Common myeloid progenitor, CD34-positive (primary cell): ENCODE measurements around the gene LRMDA.
"Not testable (repeated sequence)": the region's sequence is repeated elsewhere in the genome, so short reads cannot be mapped to it uniquely, and the experiment has no call there.

ENCODE experiments used
- CTCF ChIA-PET: fragments of 350-600 bp; sonication (Branson Sonifier 250); formaldehyde crosslinking; loops from one replicate; lab custom pipeline; 2021; ENCODE audit warnings: antibody characterized with exemption; lab: Charles Lee
- POLR2A ChIA-PET: fragments of 350-600 bp; sonication (Branson Sonifier 250); formaldehyde crosslinking; loops from one replicate; lab custom pipeline; 2021; ENCODE audit warnings: antibody characterized with exemption; lab: Charles Lee
- DNase-seq, 3 donors: peaks; one replicate each; pipeline versions ENCODE4 v3.0.0 to v3.0.0-alpha.2; 2013
- H3K27ac ChIP-seq, 2 experiments: 1 replicate in 1 of 2; 2 replicates in 1 of 2; pipeline ENCODE4 v1.7.0; 2013; ENCODE audit warnings: inconsistent platforms in 2 of 2, low read length in 2 of 2, mild to moderate bottlenecking in 2 of 2, low read depth in 1 of 2, moderate library complexity in 1 of 2; ENCODE audit not compliant: severe bottlenecking in 2 of 2, insufficient read depth in 1 of 2, poor library complexity in 1 of 2
- H3K27me3 ChIP-seq, 5 experiments: replicated peaks in 2 of 5; 1 replicate in 3 of 5; 2 replicates in 2 of 5; pipeline versions ENCODE4 v1.6.1 to v1.7.0; 2013; ENCODE audit warnings: low read length in 4 of 5, mild to moderate bottlenecking in 2 of 5, moderate library complexity in 2 of 5, inconsistent platforms in 1 of 5; ENCODE audit not compliant: insufficient read depth in 5 of 5, control insufficient read depth in 4 of 5
- H3K36me3 ChIP-seq, 4 experiments: 1 replicate in 2 of 4; 2 replicates in 2 of 4; pipeline versions ENCODE4 v1.6.1 to v1.7.0; 2013; ENCODE audit warnings: low read length in 3 of 4, control low read depth in 1 of 4, mild to moderate bottlenecking in 1 of 4; ENCODE audit not compliant: control insufficient read depth in 4 of 4, insufficient read depth in 4 of 4
- H3K4me1 ChIP-seq, 4 experiments: 1 replicate in 3 of 4; 2 replicates in 1 of 4; pipeline versions ENCODE4 v1.6.1 to v1.7.1; 2013; ENCODE audit warnings: low read length in 3 of 4, mild to moderate bottlenecking in 3 of 4, control low read depth in 1 of 4, inconsistent platforms in 1 of 4, moderate library complexity in 1 of 4; ENCODE audit not compliant: control insufficient read depth in 4 of 4, insufficient read depth in 4 of 4; ENCODE audit errors: control extremely low read depth in 1 of 4
- H3K4me3 ChIP-seq, 7 experiments: 1 replicate in 4 of 7; 2 replicates in 3 of 7; pipeline versions ENCODE4 v1.5.1 to v1.7.0; 2013; ENCODE audit warnings: mild to moderate bottlenecking in 7 of 7, low read length in 6 of 7, moderate library complexity in 6 of 7, inconsistent platforms in 2 of 7, low read depth in 2 of 7, control low read depth in 1 of 7; ENCODE audit not compliant: insufficient read depth in 4 of 7, control insufficient read depth in 1 of 7; ENCODE audit errors: extremely low read depth in 1 of 7
- H3K9me3 ChIP-seq, 5 experiments: 1 replicate in 4 of 5; 2 replicates in 1 of 5; pipeline versions ENCODE4 v1.6.1 to v1.7.1; 2013; ENCODE audit warnings: low read length in 4 of 5, mild to moderate bottlenecking in 2 of 5, inconsistent platforms in 1 of 5, low read depth in 1 of 5, moderate library complexity in 1 of 5; ENCODE audit not compliant: control insufficient read depth in 4 of 5, insufficient read depth in 2 of 5; ENCODE audit errors: control extremely low read depth in 1 of 5
- WGBS: methylation state at CpG from one replicate; pipeline ENCODE4 v1.1.5; 2013; ENCODE audit not compliant: insufficient coverage; 5-methylcytosine and 5-hydroxymethylcytosine counted together

LRMDA gene

GRCh38 chr10:75750093-75750875, 318.9 kb downstream of the LRMDA start:
- CTCF ChIA-PET, H3K27ac ChIP-seq, H3K27me3 ChIP-seq, H3K4me3 ChIP-seq, POLR2A ChIA-PET, H3K9me3 ChIP-seq, H3K4me1 ChIP-seq, DNase-seq, H3K36me3 ChIP-seq: not testable (repeated sequence)
- WGBS: 97% methylated on average over 31 of the region's 50 CpGs

- no peaks in the 10 kb centered on the region for H3K4me1 ChIP-seq
- H3K9me3 ChIP-seq: no peaks in the 10 kb centered on the region
- no CpG with 5 or more reads among the region's 6 CpGs for WGBS
- H3K4me3 ChIP-seq: no peak overlapping the region
- no peaks in the 10 kb centered on the region for H3K36me3 ChIP-seq
- ChIA-PET CTCF (no interaction called here), POLR2A (no interaction called here)
- H3K27ac ChIP-seq: no peak overlapping the region
- DNase-seq: no peak
- H3K27me3 ChIP-seq: no peaks in the 10 kb centered on the region
These were observed 319.8 kb downstream of the LRMDA start for GRCh38 chr10:75751232-75751631.

GRCh38 chr10:75753621-75754020, 322.2 kb downstream of the LRMDA start:
- 28% methylated on average over 3 of the region's 3 CpGs for WGBS
- ChIA-PET CTCF (interaction anchor here (0.8 kb wide), 1 partner anchor 18 kb away, joined by 3 read pairs; no protein-coding TSS in a partner anchor), POLR2A (no interaction called here)

GRCh38 chr10:75754096-75754831, 322.8 kb downstream of the LRMDA start:
- Histone ChIP-seq H3K4me1 (no peaks in the 10 kb centered on the region), H3K36me3 (no peaks in the 10 kb centered on the region), H3K4me3 (no peak overlapping the region), H3K27me3 (no peaks in the 10 kb centered on the region), H3K9me3 (no peaks in the 10 kb centered on the region), H3K27ac (no peak overlapping the region)
- ChIA-PET POLR2A (no interaction called here), CTCF (interaction anchor here (1.8 kb wide), 1 partner anchor 14 kb away, joined by 4 read pairs; no protein-coding TSS in a partner anchor)
- WGBS: 100% methylated on average over 3 of the region's 6 CpGs
- no peak for DNase-seq

More at GRCh38 chr10:75753621-75754020, 322.2 kb downstream of the LRMDA start:
- Histone ChIP-seq H3K27me3 (no peaks in the 10 kb centered on the region), H3K27ac (no peak overlapping the region), H3K36me3 (no peaks in the 10 kb centered on the region), H3K4me1 (no peaks in the 10 kb centered on the region), H3K9me3 (no peaks in the 10 kb centered on the region), H3K4me3 (no peak overlapping the region)
- peak in 2 of 3 donors; percentile 59 to 74 for DNase-seq

GRCh38 chr10:75755528-75755927, 324.1 kb downstream of the LRMDA start:
- POLR2A ChIA-PET: no interaction called here
- Histone ChIP-seq H3K36me3 (no peaks in the 10 kb centered on the region), H3K4me1 (no peaks in the 10 kb centered on the region), H3K27ac (no peak overlapping the region), H3K4me3 (no peak overlapping the region), H3K9me3 (no peaks in the 10 kb centered on the region), H3K27me3 (no peaks in the 10 kb centered on the region)
- WGBS: 100% methylated on average over 4 of the region's 6 CpGs
- no peak for DNase-seq
- CTCF ChIA-PET: interaction anchor here (1.4 to 1.8 kb wide), 2 partner anchors 13 to 15 kb away, joined by 4 read pairs; no protein-coding TSS in a partner anchor

- peaks cover 2 to 22% (median 4%) of the 10 kb centered on the region in 4 experiments for H3K4me1 ChIP-seq
- no peaks in the 10 kb centered on the region for H3K27me3 ChIP-seq
- 100% methylated on average over 1 of the region's 2 CpGs for WGBS
- no peak for DNase-seq
- CTCF ChIA-PET: no interaction called here
- POLR2A ChIA-PET: no interaction called here
- H3K36me3 ChIP-seq: no peaks in the 10 kb centered on the region
- H3K4me3 ChIP-seq: no peak overlapping the region
- no peak overlapping the region for H3K27ac ChIP-seq
- no peaks in the 10 kb centered on the region for H3K9me3 ChIP-seq
These were observed 329.9 kb downstream of the LRMDA start for GRCh38 chr10:75761289-75761688.

- ChIA-PET POLR2A (interaction anchor here (0.9 kb wide), 1 partner anchor 532 kb away, joined by 3 read pairs; no protein-coding TSS in a partner anchor), CTCF (no interaction called here)
- H3K27me3 ChIP-seq: no peaks in the 10 kb centered on the region
- H3K4me3 ChIP-seq: no peak overlapping the region
- peaks cover 3 to 25% (median 4%) of the 10 kb centered on the region in 4 experiments for H3K4me1 ChIP-seq
- DNase-seq: no peak
- no peaks in the 10 kb centered on the region for H3K9me3 ChIP-seq
- WGBS: no CpG with 5 or more reads among the region's 2 CpGs
- no peaks in the 10 kb centered on the region for H3K36me3 ChIP-seq
- no peak overlapping the region for H3K27ac ChIP-seq
These were observed 331.0 kb downstream of the LRMDA start for GRCh38 chr10:75762431-75762802.
